Frontal cortex (tissue), 4 donors: ENCODE results near the gene NOC2L. TPM values are rescaled to one million over a fixed set of nuclear protein-coding genes. Genes with fewer than 3 reads are reported as not detected.
"Not testable (repeated sequence)": the region's sequence is repeated elsewhere in the genome, so short reads cannot be mapped to it uniquely, and the experiment has no call there.

Experiments
- DNase-seq, 2 donors: peaks; one replicate each; pipeline ENCODE4 v3.0.0; 2012; ENCODE audit warnings: low spot score in 2 of 2
- FAIRE-seq: peaks from 2 replicates; lab custom pipeline; 2012; peaks lifted over from hg19 to GRCh38; lab: Jason Lieb, UNC
- total RNA-seq: library from RNA; depleted of rRNA; stranded (reverse); fragments of >200 nt; gene quantifications from one replicate; pipeline ENCODE4 v1.2.3, GENCODE V29; 2014
- donor health status: control.
- donor health status: control.
- donor health status: control.

The NOC2L gene
- total RNA-seq, 1 donor from 2014 or later = 67.3 TPM

DNA sequence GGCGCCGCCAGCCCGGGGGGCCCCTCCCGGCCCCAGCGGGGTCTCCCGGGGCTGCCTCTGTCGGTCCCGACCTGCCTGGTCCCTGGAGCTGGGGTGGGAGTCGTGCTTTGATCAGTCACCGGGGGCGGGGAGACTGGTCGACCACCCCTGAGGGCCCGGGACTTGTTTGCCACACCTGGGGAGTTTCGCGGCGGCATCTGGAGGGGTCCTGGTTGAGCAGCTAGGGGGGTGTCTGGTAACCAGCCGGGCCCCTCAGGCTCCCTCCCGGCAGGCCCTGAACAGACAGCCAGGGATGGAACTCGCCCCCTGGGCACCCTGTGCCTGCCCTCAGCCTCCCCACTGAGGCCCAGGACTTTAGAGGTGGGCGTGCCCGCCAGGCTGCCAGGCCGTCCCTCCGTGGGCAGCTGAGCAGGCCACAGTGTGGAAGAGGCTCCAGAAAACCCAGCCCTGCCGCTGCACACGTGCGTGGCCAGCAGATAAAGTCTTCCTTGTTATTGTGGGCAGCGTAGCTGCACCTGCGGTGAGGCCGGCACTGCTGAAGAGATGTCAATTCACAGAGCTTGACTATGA is 48.7 kb downstream of the NOC2L start:
- DNase-seq (peak in 1 of 2 donors; percentile 12), FAIRE-seq (no peak)

DNA sequence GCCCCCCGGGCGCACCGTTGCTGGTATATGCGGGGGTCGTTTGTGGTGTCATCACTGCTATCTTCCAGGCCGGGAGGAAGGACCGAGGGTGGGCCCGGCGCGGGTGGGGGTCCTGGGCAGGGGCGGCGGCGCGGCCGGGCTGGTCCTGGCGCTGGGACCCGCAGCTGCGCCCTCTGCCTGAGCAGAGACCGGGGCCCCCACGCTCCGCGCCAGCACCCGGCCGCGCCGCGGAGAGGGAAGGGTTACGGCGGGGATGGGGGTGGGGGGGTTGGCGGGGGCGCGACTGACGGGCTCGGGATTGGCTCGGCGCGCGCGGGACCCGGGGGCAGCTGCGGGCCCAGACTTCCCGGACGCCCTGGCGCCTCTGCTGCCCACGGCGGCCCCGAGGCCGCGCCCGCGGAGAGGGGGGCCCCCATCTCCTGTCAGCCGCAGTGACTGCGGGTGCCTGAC is 49.2 kb downstream of the NOC2L start:
- no peak for FAIRE-seq

DNA sequence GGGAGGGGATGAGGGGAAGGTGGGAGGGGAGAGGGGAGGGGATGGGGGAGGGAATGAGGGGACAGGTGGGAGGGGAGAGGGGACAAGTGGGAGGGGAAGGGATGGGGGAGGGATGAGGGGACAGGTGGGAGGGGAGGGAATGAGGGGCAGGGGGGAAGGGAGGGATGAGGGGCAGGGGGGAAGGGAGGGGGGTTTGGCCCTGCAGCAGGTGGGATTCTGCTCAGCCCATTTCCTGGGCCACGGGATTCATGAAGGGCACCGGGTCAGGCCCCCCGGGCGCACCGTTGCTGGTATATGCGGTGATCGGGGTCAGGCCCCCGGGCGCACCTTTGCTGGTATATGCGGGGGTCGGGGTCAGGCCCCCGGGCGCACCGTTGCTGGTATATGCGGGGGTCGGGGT is 50.4 kb downstream of the NOC2L start:
- FAIRE-seq (no peak), DNase-seq (peak in 1 of 2 donors; percentile 8)

More for the DNA sequence above, 49.2 kb downstream of the NOC2L start:
- peak; percentile 40 to 63 for DNase-seq

DNA sequence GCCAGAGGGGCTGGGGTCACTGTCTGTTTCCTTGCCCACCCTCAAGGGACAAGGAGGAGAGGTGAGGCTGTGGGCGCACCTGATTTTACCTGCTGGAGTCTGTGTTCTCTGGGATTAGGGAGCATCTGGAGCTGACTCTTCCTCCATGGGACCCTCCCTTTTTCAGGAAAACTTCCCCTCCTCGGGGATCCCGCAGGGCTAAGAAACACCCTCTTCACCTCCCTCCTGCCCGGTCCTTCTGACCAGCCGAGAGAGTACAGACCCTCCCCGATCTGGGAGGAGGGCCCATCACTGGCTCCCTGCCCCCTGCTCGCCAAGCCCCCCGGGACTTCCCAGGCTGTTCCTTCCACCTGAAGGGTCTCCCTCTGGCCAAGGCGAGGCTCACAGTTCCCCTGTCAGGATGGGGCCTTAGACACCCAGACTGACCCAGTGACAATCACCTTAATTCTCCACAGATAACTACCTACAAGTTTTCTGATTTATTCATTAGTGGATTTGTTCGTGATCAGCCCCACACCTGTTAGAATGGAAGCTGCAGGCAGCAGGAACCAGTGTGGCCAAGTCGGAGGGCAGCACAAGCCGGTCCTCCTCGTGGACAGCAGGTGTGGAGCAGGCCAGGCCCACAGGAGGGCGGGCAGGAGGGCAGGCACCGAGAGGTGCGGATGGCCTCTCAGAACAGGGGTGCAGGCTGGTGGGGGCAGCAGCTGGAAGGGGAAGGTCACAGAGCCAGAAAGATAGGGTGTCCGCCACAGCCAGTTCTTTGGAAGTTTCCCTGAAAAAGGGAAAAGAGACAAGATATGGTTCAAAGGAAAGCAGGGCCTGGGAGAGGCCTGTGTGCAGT is 51.2 kb downstream of the NOC2L start:
- no peak for FAIRE-seq
- DNase-seq = peak in 1 of 2 donors; percentile 21

DNA sequence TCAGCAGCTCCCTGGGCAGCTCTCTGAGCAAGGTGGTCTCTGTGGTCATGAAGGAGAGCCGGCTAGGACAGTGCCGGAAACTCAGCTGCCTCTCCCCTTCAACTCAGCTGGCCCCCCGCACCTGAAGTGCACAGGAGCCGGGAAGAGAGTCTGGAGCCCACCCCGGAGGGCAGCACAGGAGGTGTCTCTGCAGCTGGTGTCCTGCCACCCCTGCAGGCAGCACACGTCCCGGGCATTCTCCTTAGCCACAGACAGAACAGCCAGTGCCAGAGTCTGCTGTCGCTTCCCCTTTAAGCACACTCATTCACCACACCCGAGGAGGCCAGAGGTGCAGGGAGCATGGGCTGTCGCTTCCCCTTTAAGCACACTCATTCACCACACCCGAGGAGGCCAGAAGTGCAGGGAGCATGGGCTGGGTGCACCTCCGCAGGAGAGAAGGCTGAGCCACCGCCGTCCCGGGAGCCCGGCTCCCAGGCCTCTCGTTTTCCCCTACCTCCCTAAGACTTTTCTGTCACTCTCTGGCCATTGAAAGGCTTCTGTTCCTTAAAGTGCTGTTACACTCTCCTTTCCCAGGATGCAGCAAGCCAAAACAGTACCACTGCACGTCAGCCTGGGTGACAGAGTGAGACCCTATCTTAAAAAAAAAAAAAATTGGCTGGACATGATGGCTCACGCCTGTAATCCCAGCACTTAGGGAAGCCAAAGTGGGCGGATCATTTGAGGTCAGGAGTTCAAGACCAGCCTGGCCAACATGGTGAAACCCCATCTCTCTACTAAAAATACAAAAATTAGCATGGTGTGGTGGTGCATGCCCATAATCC is 52.2 kb downstream of the NOC2L start:
- peak in 1 of 2 donors; percentile 16 for DNase-seq
- no peak for FAIRE-seq

DNA sequence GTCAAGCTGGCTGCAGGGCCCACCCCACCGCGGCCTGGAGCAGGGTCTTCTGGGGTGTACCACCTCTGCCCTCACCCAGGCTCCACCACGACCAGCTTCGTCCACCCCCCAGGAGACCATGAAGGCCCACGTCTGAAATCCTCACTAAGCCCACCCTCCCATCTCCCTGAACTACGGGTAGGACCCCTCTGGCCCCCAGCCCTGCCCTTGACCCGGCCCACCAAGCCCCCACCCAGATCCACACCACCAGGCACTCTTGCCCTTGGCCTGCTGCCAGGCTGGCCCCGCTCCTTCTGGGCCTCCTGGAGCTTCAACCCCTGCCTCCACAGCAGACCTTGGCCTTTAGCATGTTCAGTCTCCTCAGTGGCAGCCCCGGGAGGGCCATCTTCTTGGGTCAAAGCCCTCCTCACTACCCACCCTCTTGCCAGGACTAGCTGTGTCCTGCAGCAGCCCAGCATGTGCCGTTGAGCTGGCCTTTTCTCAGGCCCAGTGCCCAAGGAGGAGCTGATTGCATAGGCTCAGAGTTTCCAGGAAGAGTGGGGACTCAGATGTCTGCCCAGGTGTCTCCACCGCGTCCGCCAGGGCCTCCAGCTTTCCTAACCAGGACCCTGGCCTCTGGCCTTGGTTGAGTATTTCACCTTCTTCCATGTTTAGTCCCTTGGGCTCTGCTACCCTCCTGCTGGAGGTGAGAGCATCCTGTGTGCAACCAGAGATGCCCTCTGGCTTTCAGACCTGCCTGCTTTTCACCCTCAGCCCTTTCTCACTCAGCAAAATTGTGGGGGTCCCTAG is 53.1 kb downstream of the NOC2L start:
- FAIRE-seq = no peak
- peak; percentile 7 to 24 for DNase-seq

DNA sequence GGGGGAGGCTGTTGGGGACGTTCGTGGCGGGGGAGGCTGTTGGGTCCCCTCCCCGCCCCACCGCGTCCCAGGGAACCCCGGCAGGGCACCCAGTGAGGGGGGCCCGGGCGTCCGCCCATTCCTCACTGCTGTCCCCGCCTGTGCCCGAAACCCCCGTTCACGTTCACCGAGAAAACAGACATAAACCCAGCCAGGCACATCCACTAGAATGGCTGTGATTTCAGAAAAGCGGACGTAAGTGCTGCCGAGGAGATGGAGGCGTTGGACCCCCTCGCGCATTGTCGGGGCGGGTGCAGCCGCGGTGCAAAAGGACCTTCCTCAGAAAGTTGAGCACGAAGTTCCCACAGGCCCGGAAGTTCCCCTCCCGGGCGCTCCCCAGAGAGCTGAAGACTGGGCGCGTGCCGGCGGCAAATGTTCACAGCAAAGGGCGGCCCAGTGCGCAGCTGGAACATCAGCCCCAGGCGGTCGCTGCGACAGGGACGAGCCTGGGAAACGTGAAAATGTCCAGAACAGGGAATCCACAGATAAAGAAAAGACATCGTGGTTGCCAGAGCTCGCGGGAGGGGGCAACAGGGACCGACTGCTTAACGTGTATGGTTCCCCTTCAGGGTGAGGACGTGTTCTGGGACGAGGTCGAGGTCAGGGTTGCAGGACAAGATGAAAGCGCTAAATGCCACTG is 53.8 kb downstream of the NOC2L start:
- DNase-seq (peak; percentile 47 to 51), FAIRE-seq (no peak)

DNA sequence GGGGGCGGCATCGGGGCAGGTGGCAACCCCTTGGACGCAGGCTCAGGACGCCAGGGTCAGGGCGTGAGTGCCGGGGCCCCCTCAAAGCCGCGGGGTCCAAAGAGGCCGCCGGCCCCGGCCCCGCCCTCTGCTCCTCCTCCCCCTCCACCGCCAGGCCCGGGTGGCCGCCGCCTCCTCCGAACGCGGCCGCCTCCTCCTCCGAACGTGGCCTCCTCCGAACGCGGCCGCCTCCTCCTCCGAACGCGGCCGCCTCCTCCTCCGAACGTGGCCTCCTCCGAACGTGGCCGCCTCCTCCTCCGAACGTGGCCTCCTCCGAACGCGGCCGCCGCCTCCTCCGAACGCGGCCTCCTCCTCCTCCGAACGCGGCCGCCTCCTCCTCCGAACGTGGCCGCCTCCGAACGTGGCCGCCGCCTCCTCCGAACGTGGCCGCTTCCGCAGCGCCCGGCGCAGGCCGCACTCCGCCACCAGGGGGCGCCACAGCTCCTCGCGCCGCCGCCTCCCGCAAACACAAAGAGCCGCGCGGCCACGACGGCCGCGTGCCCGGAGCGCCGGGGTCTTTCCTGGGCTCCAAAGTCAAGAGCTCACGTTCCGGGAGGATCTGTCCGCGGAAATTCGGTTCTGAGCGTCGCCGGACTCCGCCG is 54.6 kb downstream of the NOC2L start:
- FAIRE-seq (no peak), DNase-seq (peak; percentile 88 to 92)

DNA sequence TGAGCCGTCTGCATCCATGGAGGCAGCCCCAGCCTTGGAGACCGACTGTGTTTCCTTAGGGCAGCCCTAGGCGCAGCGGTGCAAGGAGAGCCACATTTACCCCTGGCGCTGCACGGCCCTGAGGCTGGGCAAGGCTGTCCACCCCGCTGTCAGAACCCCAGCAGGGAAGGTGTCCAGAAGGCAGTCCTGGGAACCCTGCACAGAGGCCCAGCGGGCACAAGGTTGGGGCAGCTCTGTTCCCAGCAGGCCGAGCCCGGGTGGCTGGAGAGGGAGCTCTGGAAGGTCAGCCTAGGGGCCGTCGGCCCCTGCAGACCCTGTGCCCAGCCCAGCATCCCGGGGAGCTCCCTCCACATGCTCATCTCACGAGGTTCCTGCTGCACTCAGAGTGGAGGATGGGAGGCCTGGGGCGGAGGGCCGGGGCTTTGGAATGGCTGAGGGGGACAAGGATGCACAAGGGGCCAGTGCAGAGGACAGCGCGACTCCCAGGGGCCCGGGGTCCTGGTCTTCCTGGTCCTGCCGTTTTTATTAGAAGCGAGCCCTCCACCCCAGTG is 55.3 kb downstream of the NOC2L start:
- DNase-seq = peak; percentile 20 to 32
- no peak for FAIRE-seq

DNA sequence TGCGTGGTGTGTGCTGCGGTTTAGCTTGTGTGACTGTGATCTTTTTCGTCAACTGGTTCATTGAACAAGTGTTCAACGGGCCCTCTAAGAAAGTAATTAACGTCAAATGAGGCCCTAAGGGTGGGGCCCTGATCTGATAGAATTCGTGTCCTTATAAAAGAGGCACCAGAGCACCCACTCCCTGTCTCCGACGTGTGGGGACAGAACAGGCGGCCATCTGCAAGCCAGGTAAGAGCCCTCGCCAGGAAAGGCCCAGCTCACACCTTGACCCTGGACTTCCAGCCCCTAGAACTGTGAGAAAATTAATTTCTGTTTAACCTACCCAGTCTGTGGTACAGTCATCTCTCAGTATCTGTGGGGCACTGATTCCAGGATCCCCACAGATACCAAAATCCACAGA is 55.8 kb downstream of the NOC2L start:
- FAIRE-seq = no peak
- DNase-seq = peak in 1 of 2 donors; percentile 6

DNA sequence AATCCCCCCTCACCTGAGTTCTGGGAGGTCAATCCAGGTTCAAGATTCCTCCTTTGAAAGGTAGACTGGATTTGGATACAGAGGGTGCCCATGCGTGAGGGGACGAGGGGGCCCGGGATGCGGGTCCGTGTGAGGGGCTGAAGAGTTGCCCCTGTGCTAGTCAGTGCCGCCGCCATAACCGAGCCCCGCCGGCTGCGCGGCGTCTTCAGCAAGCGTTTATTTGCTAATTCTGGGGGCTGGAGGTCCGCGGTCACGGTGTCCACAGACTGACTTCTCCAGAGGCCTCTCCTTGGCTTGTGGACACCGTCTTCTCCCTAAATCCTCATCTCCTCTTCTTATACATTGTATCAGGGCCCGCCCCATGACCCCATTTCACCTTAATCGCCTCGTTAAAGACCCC is 56.3 kb downstream of the NOC2L start:
- no peak for DNase-seq
- no peak for FAIRE-seq

DNA sequence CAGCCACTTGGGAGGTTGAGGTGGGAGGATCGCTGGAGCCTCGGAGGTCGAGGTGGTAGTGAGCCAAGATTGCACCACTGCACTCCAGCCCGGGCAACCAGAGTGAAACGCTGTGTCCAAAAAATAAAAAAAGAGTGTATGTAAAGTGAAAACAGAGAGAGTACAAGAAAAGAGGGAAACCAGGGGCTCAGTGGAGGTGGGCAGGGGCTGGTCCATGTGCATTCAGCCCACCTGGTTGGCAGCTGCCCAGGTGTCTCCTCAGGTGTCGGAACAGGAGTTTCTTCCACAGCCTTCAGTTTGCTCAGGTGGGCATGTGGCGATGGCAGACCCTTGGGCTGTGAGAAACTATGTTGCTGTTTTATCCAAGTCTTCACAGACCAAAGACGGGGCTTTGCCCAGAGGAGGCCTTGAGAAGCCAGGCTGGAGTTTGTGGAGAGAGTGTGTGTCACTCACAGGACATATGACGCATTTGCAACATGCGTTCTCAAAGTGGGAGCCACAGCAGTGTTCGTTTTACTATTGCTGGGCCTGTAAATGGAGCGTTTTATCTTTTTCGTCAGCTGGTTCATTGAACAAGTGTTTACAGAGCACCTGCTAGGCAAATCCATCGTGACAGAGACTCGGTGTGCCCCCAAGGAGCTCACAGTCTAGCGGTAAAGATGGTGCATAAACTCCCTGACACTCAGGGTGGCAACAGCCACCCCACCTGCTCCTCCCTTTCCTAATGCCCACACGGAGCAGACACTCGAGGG is 57.8 kb downstream of the NOC2L start:
- FAIRE-seq (no peak), DNase-seq (no peak)

DNA sequence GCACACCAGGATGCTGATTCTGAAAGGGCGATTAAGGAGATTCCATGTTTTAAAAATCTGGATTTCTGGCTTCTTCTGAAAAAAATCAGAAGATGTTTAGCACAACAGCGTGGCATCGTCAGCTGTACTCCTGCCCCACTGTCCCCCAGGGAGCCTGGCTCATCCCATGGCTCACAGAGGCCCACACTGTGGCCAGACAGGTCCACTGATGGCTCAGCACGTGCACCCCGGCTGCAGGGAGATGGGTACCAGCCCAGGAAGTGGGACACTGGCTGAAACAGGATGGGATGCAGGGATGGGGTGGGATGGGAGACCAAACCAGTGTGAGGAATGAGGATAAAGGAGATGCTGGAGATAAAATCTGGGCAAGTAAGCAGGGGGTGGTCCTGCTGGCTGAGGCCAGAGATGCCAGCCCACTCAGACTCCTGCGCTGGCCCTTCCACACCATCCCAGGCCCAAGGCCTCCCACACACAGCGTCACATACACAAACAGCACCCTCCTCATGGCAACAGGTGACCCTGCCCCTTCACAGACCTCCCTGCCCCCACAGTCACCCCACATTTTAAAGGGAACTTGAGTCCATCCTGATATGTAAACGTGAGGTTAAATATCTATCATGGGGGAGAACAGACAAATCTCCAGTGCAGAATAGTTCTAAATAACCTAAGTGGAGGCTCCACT is 59.3 kb downstream of the NOC2L start:
- DNase-seq (peak in 1 of 2 donors; percentile 2), FAIRE-seq (no peak)

DNA sequence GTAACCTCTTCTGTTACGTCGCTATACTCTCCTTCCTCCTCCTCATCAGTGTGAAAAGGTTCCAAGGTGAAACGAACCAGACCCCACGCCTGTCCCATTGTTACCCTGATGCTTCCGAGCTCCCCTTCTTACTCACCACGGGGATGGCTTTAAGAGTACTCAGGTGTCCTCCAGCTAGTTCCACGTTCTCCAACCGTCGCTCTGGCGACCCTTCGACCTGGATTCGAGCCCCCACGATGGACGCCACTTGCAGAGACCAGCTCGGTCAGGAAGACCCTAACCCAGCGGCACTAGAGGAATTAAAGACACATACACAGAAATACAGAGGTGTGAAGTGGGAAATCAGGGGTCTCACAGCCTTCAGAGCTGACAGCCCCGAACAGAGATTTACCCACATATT is 61.1 kb downstream of the NOC2L start:
- not testable (repeated sequence) for DNase-seq, FAIRE-seq

DNA sequence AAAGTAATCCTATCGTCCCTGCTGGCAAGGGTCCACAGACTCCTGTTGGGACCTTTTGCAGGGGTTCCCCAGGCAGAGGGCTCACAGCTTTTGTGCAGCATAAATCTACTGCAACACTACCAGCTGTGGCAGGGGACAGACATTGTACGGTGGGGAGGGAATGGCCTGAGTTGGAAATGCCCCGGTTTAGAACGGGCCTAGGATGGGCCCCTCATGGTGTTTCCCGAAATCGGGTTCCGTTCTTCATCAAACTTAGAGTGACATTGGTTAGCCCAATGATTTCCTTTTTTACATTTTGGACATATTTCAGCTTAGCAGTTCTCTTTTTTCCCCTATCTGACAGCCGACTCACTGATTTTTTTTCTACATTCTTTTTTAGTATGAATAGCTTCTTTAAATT is 61.8 kb downstream of the NOC2L start:
- FAIRE-seq (no peak), DNase-seq (no peak)
